Measurements from ENCODE around the gene SLC51A.

DNA sequence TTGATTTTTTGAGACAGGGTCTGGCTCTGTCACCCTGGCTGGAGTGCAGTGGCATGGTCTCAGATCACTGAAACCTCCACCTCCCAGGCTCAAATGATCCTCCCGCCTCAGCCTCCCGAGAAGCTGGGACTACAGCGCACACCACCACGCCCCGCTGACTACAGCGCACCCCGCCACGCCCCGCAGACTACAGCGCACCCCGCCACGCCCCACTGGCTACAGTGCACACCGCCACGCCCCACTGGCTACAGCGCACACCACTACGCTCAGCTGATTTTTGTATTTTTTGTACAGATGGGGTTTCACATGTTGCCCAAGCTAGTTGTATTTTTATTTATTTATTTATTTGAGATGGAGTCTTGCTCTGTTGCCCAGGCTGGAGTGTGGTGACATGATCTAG lies 35.6 kb downstream of the SLC51A start:
- TF ChIP-seq, protein P1, sequence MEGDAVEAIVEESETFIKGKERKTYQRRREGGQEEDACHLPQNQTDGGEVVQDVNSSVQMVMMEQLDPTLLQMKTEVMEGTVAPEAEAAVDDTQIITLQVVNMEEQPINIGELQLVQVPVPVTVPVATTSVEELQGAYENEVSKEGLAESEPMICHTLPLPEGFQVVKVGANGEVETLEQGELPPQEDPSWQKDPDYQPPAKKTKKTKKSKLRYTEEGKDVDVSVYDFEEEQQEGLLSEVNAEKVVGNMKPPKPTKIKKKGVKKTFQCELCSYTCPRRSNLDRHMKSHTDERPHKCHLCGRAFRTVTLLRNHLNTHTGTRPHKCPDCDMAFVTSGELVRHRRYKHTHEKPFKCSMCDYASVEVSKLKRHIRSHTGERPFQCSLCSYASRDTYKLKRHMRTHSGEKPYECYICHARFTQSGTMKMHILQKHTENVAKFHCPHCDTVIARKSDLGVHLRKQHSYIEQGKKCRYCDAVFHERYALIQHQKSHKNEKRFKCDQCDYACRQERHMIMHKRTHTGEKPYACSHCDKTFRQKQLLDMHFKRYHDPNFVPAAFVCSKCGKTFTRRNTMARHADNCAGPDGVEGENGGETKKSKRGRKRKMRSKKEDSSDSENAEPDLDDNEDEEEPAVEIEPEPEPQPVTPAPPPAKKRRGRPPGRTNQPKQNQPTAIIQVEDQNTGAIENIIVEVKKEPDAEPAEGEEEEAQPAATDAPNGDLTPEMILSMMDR (IDR thresholded peaks at IDR 0.05), result no peak
- no peak for TF ChIP-seq EP300 (IDR thresholded peaks at IDR 0.05)
